Type B pancreatic cell (in vitro differentiated cells): Measurements from ENCODE around the gene MTHFR. TPM values are rescaled to one million over a fixed set of nuclear protein-coding genes. Genes with fewer than 3 reads are reported as not detected.

Source experiments
- DNase-seq: peaks from one replicate; pipeline ENCODE4 v3.0.0; 2021; ENCODE audit warnings: mixed read lengths; ENCODE audit not compliant: unreplicated experiment; ENCODE audit errors: extremely low spot score
- H3K27ac Mint-ChIP-seq: 2 replicates; pipeline ENCODE4 v1.8.0; 2021; ENCODE audit warnings: mild to moderate bottlenecking, mixed read lengths
- H3K27me3 Mint-ChIP-seq: 2 replicates; pipeline ENCODE4 v1.8.0; 2021; ENCODE audit warnings: mixed read lengths
- H3K36me3 Mint-ChIP-seq: 2 replicates; pipeline ENCODE4 v1.8.0; 2021; ENCODE audit warnings: mixed read lengths
- H3K4me1 Mint-ChIP-seq: one replicate; pipeline ENCODE4 v1.8.0; 2021; ENCODE audit warnings: mixed read lengths; ENCODE audit not compliant: unreplicated experiment
- H3K4me3 Mint-ChIP-seq: 2 replicates; pipeline ENCODE4 v1.8.0; 2021; ENCODE audit warnings: mild to moderate bottlenecking, mixed read lengths
- H3K9me3 Mint-ChIP-seq: 2 replicates; pipeline ENCODE4 v1.8.0; 2021; ENCODE audit warnings: mixed read lengths
- CTCF ChIP-seq: fragments of 200-600 bp; sonication (generic); conservative IDR thresholded peaks from 2 replicates; pipeline ENCODE4 v1.5.0; 2021; ENCODE audit warnings: antibody characterized with exemption, mild to moderate bottlenecking
- total RNA-seq: library from RNA; stranded (reverse); gene quantifications from 2 replicates; pipeline ENCODE4 v1.2.1, GENCODE V29; 2021; ENCODE audit warnings: low replicate concordance

The MTHFR gene
- total RNA-seq, 1 donor from 2014 or later, result 30.1 TPM

- H3K27me3 Mint-ChIP-seq, result no peaks in the 10 kb centered on the region
Measured at GRCh38 chr1:11826946-11827345, 21.2 kb upstream of the MTHFR start.

GRCh38 chr1:11825131-11825530 is 19.4 kb upstream of the MTHFR start:
- Mint-ChIP-seq H3K4me1 (no peaks in the 10 kb centered on the region), H3K9me3 (no peaks in the 10 kb centered on the region), H3K27ac (no peak overlapping the region), H3K4me3 (no peak overlapping the region), H3K27me3 (no peaks in the 10 kb centered on the region), H3K36me3 (no peaks in the 10 kb centered on the region)
- TF ChIP-seq CTCF, result no peak
- DNase-seq, result no peak

More at GRCh38 chr1:11826946-11827345, 21.2 kb upstream of the MTHFR start:
- TF ChIP-seq CTCF, result no peak
- no peaks in the 10 kb centered on the region for H3K9me3 Mint-ChIP-seq
- no peak overlapping the region for H3K4me3 Mint-ChIP-seq
- no peaks in the 10 kb centered on the region for H3K4me1 Mint-ChIP-seq
- no peaks in the 10 kb centered on the region for H3K36me3 Mint-ChIP-seq
- DNase-seq, result no peak
- H3K27ac Mint-ChIP-seq, result no peak overlapping the region

GRCh38 chr1:11823366-11824137 is 17.8 kb upstream of the MTHFR start:
- Mint-ChIP-seq H3K36me3 (peaks cover 10% of the 10 kb centered on the region), H3K27me3 (no peaks in the 10 kb centered on the region), H3K4me1 (no peaks in the 10 kb centered on the region), H3K4me3 (no peak overlapping the region), H3K27ac (no peak overlapping the region), H3K9me3 (no peaks in the 10 kb centered on the region)
- TF ChIP-seq CTCF, result no peak
- DNase-seq, result no peak

GRCh38 chr1:11822091-11822490 is 16.3 kb upstream of the MTHFR start:
- Mint-ChIP-seq H3K27me3 (no peaks in the 10 kb centered on the region), H3K27ac (peak overlapping the region; percentile 65), H3K36me3 (peaks cover 14% of the 10 kb centered on the region), H3K4me3 (no peak overlapping the region), H3K9me3 (no peaks in the 10 kb centered on the region), H3K4me1 (no peaks in the 10 kb centered on the region)
- no peak for TF ChIP-seq CTCF
- DNase-seq, result no peak

GRCh38 chr1:11817192-11817591 is 11.4 kb upstream of the MTHFR start:
- no peaks in the 10 kb centered on the region for H3K27me3 Mint-ChIP-seq

More at GRCh38 chr1:11817192-11817591, 11.4 kb upstream of the MTHFR start:
- peaks cover 19% of the 10 kb centered on the region for H3K36me3 Mint-ChIP-seq
- no peaks in the 10 kb centered on the region for H3K9me3 Mint-ChIP-seq
- TF ChIP-seq CTCF, result no peak
- no peak for DNase-seq
- no peak overlapping the region for H3K4me3 Mint-ChIP-seq
- peaks cover 5% of the 10 kb centered on the region for H3K4me1 Mint-ChIP-seq
- H3K27ac Mint-ChIP-seq, result no peak overlapping the region
